Activated naive CD8-positive, alpha-beta T cell (primary cell): Measurements from ENCODE around the gene NTHL1.

ENCODE experiments used
- H3K27ac Mint-ChIP-seq: one replicate; pipeline ENCODE4 v1.8.0; 2021; ENCODE audit warnings: mixed read lengths
- H3K27me3 Mint-ChIP-seq: one replicate; pipeline ENCODE4 v1.8.0; 2021; ENCODE audit warnings: mixed read lengths
- H3K36me3 Mint-ChIP-seq: one replicate; pipeline ENCODE4 v1.8.0; 2021; ENCODE audit warnings: mixed read lengths
- H3K4me1 Mint-ChIP-seq: one replicate; pipeline ENCODE4 v1.8.0; 2021; ENCODE audit warnings: low read depth, mixed read lengths
- H3K4me3 Mint-ChIP-seq: one replicate; pipeline ENCODE4 v1.8.0; 2021; ENCODE audit warnings: mild to moderate bottlenecking, mixed read lengths
- H3K9me3 Mint-ChIP-seq: one replicate; pipeline ENCODE4 v1.8.0; 2021; ENCODE audit warnings: low read depth, mixed read lengths

Gene NTHL1

GRCh38 chr16:2087748-2088631 is 40.4 kb upstream of the NTHL1 start:
- Mint-ChIP-seq H3K27ac (no peak overlapping the region), H3K4me3 (no peak overlapping the region), H3K36me3 (no peaks in the 10 kb centered on the region), H3K9me3 (no peaks in the 10 kb centered on the region), H3K4me1 (peaks cover 2% of the 10 kb centered on the region), H3K27me3 (no peaks in the 10 kb centered on the region)

GRCh38 chr16:2086812-2087747 is 39.4 kb upstream of the NTHL1 start:
- Mint-ChIP-seq H3K27me3 (no peaks in the 10 kb centered on the region), H3K4me1 (peaks cover 2% of the 10 kb centered on the region), H3K9me3 (no peaks in the 10 kb centered on the region), H3K4me3 (no peak overlapping the region), H3K27ac (no peak overlapping the region), H3K36me3 (no peaks in the 10 kb centered on the region)

- Mint-ChIP-seq H3K4me1 (peaks cover 2% of the 10 kb centered on the region), H3K9me3 (no peaks in the 10 kb centered on the region), H3K36me3 (no peaks in the 10 kb centered on the region), H3K27ac (no peak overlapping the region), H3K27me3 (no peaks in the 10 kb centered on the region), H3K4me3 (no peak overlapping the region)
Measured at GRCh38 chr16:2086106-2086742, 38.6 kb upstream of the NTHL1 start.

DNA sequence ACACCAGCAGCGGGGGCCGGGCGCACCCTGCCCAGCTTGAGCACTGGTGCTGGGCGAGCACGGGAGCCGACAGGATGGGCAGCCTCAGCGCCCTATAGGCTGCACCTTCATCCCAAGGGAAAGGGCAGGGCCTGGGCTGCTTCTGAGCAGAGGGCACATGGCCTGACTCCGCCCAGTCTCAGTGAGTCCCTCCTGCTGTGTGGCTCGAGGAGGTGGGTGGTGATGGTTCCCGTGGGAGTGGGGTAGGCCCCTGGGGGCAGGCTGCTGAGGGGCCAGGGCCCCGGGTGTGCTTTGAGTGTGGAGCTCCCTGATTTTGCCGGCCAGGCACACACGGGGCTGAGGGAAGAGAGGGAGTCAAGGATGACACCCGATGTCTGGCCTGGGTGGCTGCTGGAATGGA is 38.0 kb upstream of the NTHL1 start:
- H3K4me3 Mint-ChIP-seq = no peak overlapping the region
- H3K27me3 Mint-ChIP-seq = no peaks in the 10 kb centered on the region
- H3K36me3 Mint-ChIP-seq = no peaks in the 10 kb centered on the region
- no peak overlapping the region for H3K27ac Mint-ChIP-seq
- H3K9me3 Mint-ChIP-seq = no peaks in the 10 kb centered on the region
- peaks cover 2% of the 10 kb centered on the region for H3K4me1 Mint-ChIP-seq

GRCh38 chr16:2084895-2085625 is 37.4 kb upstream of the NTHL1 start:
- no peak overlapping the region for H3K4me3 Mint-ChIP-seq
- H3K36me3 Mint-ChIP-seq = no peaks in the 10 kb centered on the region
- no peaks in the 10 kb centered on the region for H3K27me3 Mint-ChIP-seq
- no peaks in the 10 kb centered on the region for H3K9me3 Mint-ChIP-seq
- no peak overlapping the region for H3K27ac Mint-ChIP-seq
- peaks cover 2% of the 10 kb centered on the region for H3K4me1 Mint-ChIP-seq

DNA sequence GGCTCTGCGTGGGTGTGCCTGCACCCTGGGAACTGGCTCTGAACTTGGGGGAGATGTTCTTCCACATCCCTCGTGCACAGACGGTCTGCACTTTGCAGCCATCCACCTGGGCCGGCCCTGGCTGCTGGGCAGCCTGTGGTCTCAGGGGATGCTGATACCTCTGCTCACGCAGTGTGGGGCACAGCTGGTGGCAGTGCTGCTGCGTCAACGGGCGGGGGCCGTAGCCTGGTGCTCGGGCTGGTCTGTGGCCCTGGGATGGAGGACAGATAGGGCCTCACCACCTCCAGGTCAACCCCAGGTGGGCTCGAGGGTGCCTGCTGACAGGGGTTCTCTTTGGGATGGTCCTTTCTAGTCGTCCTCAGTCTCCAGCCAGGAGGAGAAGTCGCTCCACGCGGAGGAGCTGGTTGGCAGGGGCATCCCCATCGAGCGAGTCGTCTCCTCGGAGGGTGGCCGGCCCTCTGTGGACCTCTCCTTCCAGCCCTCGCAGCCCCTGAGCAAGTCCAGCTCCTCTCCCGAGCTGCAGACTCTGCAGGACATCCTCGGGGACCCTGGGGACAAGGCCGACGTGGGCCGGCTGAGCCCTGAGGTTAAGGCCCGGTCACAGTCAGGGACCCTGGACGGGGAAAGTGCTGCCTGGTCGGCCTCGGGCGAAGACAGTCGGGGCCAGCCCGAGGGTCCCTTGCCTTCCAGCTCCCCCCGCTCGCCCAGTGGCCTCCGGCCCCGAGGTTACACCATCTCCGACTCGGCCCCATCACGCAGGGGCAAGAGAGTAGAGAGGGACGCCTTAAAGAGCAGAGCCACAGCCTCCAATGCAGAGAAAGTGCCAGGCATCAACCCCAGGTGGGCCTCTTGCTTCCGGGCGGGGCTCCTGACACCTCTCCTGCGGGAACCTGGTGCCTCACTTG is 36.5 kb upstream of the NTHL1 start:
- Mint-ChIP-seq H3K36me3 (no peaks in the 10 kb centered on the region), H3K27ac (no peak overlapping the region), H3K4me3 (no peak overlapping the region), H3K9me3 (no peaks in the 10 kb centered on the region), H3K4me1 (peaks cover 2% of the 10 kb centered on the region), H3K27me3 (no peaks in the 10 kb centered on the region)

DNA sequence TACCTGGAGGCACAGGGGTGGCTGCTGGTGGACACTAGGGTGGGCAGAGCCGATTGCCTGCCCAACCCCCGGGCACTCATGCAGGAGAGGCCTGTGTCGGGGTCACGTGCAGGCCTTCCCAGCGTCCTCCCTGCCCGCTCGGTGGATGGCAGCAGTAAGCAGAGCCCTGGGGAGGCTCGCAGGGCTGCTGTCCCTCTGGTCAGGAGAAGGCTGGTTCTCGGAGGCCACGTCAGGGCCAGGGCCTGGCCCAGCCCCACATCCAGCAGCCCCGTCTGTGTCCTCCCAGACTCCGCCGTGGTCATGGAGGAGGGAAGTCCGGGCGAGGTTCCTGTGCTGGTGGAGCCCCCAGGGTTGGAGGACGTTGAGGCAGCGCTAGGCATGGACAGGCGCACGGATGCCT is 35.8 kb upstream of the NTHL1 start:
- no peak overlapping the region for H3K27ac Mint-ChIP-seq

DNA sequence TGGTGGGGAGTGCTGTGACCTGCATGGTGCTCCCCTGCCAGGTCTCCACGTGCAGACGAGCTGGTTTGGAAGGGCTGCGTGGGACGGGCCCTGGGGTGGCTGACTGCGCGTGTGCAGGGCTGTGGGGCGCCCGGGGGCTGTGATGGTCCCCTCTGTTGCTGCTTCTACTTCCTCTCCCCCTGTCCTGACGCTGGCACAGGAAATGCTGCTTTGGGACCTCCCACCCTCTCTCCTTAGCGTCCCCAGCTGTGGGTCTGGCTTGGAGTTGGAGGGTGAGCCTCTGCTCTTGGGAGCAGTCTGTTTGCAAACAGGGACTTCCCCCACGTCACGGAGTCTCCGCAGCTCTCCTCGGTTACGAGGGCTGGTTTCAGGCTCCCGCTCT is 35.3 kb upstream of the NTHL1 start:
- Mint-ChIP-seq H3K36me3 (no peaks in the 10 kb centered on the region), H3K4me3 (peak overlapping the region; percentile 27), H3K4me1 (peaks cover 2% of the 10 kb centered on the region), H3K9me3 (no peaks in the 10 kb centered on the region), H3K27ac (no peak overlapping the region), H3K27me3 (no peaks in the 10 kb centered on the region)

More for the DNA sequence above, 35.8 kb upstream of the NTHL1 start:
- Mint-ChIP-seq H3K4me3 (no peak overlapping the region), H3K27me3 (no peaks in the 10 kb centered on the region), H3K36me3 (no peaks in the 10 kb centered on the region), H3K9me3 (no peaks in the 10 kb centered on the region), H3K4me1 (peaks cover 2% of the 10 kb centered on the region)

DNA sequence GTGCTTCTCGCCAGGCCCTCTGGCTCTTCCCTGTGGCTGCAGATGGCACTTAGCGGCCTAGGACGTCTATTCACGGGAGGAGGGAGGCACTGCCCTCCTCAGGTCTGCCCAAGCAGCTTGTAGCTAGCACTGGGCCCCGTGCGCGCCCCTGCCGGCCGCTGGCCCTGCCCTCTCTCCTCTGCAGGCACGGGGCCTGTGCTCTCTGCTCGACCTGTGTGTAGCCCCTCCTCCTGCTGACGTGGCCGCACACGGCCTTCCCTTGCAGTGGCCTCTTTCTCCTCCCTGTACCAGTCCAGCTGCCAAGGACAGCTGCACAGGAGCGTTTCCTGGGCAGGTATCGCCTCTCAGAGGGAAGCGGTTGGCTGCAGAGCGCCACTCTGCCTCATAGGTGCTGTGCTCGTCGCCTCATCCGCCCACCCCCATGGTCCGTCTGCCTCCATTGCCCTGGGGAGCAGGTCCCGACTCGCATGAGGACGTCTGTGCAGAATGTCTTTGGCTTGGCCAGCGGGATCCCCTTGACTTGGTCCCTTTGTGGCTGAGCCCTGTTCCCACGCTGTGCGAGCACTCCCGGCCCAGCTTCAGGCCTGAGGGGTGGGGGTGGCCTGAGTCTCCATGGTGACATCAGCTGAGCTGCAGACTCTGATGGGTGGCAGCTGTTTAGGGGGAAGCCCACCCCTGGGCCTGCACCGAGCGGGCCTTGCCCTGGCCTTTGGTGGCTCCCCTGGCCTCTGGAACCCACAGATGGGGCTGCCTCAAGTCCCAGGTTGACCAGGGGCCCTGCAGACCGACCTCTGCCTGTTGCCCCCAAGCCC is 34.7 kb upstream of the NTHL1 start:
- Mint-ChIP-seq H3K27ac (no peak overlapping the region), H3K4me1 (peaks cover 2% of the 10 kb centered on the region), H3K4me3 (no peak overlapping the region), H3K27me3 (no peaks in the 10 kb centered on the region), H3K36me3 (no peaks in the 10 kb centered on the region), H3K9me3 (no peaks in the 10 kb centered on the region)

GRCh38 chr16:2081201-2082084 is 33.8 kb upstream of the NTHL1 start:
- peaks cover 2% of the 10 kb centered on the region for H3K4me1 Mint-ChIP-seq
- no peak overlapping the region for H3K27ac Mint-ChIP-seq
- no peaks in the 10 kb centered on the region for H3K27me3 Mint-ChIP-seq
- no peak overlapping the region for H3K4me3 Mint-ChIP-seq
- no peaks in the 10 kb centered on the region for H3K9me3 Mint-ChIP-seq
- H3K36me3 Mint-ChIP-seq = no peaks in the 10 kb centered on the region

DNA sequence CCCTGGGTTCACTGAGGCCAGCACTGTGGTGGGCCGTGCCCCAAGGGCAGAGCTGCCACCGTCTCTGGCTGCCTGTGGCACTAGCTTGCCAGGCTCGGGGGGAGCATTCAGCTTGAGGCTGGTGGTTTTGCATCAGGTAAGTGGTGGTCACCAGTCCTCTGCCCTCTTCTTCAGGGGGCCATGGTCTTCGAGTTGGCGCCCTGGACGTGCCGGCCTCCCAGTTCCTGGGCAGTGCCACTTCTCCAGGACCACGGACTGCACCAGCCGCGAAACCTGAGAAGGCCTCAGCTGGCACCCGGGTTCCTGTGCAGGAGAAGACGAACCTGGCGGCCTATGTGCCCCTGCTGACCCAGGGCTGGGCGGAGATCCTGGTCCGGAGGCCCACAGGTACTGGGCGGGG is 32.4 kb upstream of the NTHL1 start:
- H3K27ac Mint-ChIP-seq = no peak overlapping the region
- H3K27me3 Mint-ChIP-seq = no peaks in the 10 kb centered on the region
- peaks cover 2% of the 10 kb centered on the region for H3K4me1 Mint-ChIP-seq
- no peaks in the 10 kb centered on the region for H3K9me3 Mint-ChIP-seq
- H3K36me3 Mint-ChIP-seq = no peaks in the 10 kb centered on the region
- no peak overlapping the region for H3K4me3 Mint-ChIP-seq

GRCh38 chr16:2079311-2079800 is 31.7 kb upstream of the NTHL1 start:
- H3K4me3 Mint-ChIP-seq = no peak overlapping the region
- no peaks in the 10 kb centered on the region for H3K27me3 Mint-ChIP-seq
- no peaks in the 10 kb centered on the region for H3K9me3 Mint-ChIP-seq
- no peaks in the 10 kb centered on the region for H3K36me3 Mint-ChIP-seq
- peaks cover 2% of the 10 kb centered on the region for H3K4me1 Mint-ChIP-seq
- no peak overlapping the region for H3K27ac Mint-ChIP-seq
